ENCODE results near the gene PIWIL1.

PIWIL1 gene

DNA sequence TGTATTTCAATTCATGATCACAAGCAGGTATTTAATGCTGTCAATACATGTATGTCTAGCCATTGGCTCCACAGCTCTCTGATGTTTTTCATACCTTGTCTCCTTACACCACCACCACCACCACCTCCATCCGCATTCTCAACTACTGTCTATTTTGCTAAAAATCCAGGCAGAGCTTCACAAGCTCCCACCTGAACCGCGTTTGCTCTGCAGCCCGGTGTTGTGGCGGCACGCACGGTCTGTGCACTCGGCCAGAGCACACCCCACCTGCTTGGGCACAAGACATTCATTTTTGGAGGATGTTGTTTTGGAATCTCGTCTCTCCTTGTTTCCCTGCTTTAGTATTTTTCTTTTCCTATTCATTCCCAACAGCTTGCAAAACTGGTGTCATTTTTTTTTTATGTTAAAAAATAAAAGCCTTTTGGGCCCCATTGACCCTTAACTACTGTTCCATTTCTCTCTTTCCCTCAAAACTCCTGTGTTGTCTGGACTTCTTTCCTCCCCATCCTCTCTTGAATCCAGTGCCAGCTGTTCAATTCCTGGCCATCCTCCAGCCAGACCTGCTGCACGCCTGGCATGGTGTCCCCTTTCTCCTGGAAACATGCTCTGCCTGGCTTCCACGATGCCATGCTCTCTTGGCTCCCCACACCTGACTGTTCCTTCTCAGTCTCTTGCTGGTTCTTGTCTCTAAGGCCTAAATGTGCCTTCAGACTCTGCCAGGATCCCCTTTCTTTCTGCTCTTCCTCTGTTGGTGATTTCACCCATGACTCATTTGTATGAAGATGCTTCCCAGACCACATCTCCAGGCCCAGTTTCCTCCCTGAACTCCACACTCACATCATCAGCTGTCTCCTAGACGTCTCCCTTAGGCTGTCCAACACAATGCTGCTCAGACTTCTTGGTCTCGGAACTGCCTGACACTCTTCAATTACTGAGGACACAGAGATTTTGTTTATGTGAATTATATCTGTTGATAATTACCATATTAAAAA, 37.9 kb downstream of the PIWIL1 start:
- no peak overlapping the region for H3K4me3 ChIP-seq (ENCODE audit: low read depth in 1 of 2, low read length in 2 of 2)
- no peaks in the 10 kb centered on the region for H3K9me3 ChIP-seq (ENCODE audit: control insufficient read depth in 1 of 2, low read length in 2 of 2)
- no peak overlapping the region for H3K27ac ChIP-seq (ENCODE audit: low read length)
- no peaks in the 10 kb centered on the region for H3K27me3 ChIP-seq (ENCODE audit: low read depth, low read length)
- no peaks in the 10 kb centered on the region for H3K4me1 ChIP-seq (ENCODE audit: control insufficient read depth in 1 of 2, insufficient read depth in 2 of 2, low read length in 2 of 2)
- no peaks in the 10 kb centered on the region for H3K36me3 ChIP-seq (ENCODE audit: control insufficient read depth in 1 of 2, insufficient read depth in 2 of 2, low read length in 2 of 2)

DNA sequence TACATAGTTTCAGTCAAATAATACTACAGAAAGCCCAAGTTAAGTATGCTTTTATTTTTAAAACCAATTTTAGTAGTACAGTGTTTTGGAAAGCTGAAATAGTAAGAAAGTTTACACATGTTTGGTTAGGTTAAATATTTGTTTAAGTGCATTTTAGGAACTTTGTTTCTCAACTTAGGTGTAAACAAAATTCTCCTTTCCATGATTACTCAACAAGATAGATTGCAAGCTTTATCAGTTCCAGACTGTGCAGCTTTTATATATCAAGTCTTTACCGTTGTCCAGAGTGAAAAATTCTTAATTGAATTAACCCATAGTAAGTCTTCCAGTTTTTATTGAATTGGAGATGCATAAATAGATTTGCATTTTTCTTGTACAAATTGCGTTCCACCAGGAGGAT, 45.1 kb downstream of the PIWIL1 start:
- Histone ChIP-seq H3K27me3 (ENCODE audit: low read depth, low read length) (no peaks in the 10 kb centered on the region), H3K36me3 (ENCODE audit: control insufficient read depth in 1 of 2, insufficient read depth in 2 of 2, low read length in 2 of 2) (no peaks in the 10 kb centered on the region), H3K9me3 (ENCODE audit: control insufficient read depth in 1 of 2, low read length in 2 of 2) (no peaks in the 10 kb centered on the region), H3K27ac (ENCODE audit: low read length) (no peak overlapping the region), H3K4me3 (ENCODE audit: low read depth in 1 of 2, low read length in 2 of 2) (no peak overlapping the region), H3K4me1 (ENCODE audit: control insufficient read depth in 1 of 2, insufficient read depth in 2 of 2, low read length in 2 of 2) (no peaks in the 10 kb centered on the region)

DNA sequence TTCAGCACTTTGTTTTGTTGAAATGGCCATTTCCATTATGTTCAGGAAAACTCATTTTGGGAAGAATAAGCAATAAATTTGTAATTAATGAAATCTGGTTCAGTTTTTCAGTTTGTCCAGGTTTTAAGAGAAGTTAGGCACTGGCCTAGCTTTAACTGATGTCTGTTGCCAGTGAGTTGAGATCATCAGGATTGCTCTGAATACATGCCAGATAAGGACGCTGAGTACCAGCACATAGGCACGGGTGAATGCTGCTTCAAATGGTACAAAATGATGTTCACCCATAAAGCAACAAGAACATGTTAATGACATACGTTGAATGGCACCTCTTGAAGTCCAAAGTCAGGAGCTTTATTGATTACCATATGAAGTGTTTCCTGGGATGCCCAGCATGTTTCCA, 46.5 kb downstream of the PIWIL1 start:
- Histone ChIP-seq H3K27ac (ENCODE audit: low read length) (no peak overlapping the region), H3K36me3 (ENCODE audit: control insufficient read depth in 1 of 2, insufficient read depth in 2 of 2, low read length in 2 of 2) (no peaks in the 10 kb centered on the region), H3K4me1 (ENCODE audit: control insufficient read depth in 1 of 2, insufficient read depth in 2 of 2, low read length in 2 of 2) (no peaks in the 10 kb centered on the region), H3K9me3 (ENCODE audit: control insufficient read depth in 1 of 2, low read length in 2 of 2) (no peaks in the 10 kb centered on the region), H3K27me3 (ENCODE audit: low read depth, low read length) (no peaks in the 10 kb centered on the region), H3K4me3 (ENCODE audit: low read depth in 1 of 2, low read length in 2 of 2) (no peak overlapping the region)

DNA sequence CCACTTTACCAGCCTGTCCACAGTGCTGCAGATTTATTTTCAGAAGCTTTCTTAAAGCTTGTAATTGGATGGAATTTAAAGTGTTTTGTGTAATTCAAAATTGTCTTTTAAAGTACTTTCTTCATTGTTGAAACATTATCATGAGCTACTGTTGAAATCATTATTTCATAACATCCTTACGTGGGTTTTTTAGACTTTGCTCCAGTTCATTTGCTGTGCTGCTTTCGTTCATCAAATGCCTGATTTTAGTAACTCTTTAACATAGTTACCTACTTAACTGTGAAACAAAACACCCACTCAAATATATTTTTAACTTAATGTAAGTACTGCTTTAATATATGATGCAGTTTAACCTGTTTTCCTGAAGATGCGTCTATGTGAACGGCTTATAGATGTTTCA, 47.5 kb downstream of the PIWIL1 start:
- no peak overlapping the region for H3K4me3 ChIP-seq (ENCODE audit: low read depth in 1 of 2, low read length in 2 of 2)
- H3K27ac ChIP-seq (ENCODE audit: low read length), result no peak overlapping the region
- no peaks in the 10 kb centered on the region for H3K36me3 ChIP-seq (ENCODE audit: control insufficient read depth in 1 of 2, insufficient read depth in 2 of 2, low read length in 2 of 2)
- no peaks in the 10 kb centered on the region for H3K9me3 ChIP-seq (ENCODE audit: control insufficient read depth in 1 of 2, low read length in 2 of 2)
- H3K27me3 ChIP-seq (ENCODE audit: low read depth, low read length), result no peaks in the 10 kb centered on the region
- no peaks in the 10 kb centered on the region for H3K4me1 ChIP-seq (ENCODE audit: control insufficient read depth in 1 of 2, insufficient read depth in 2 of 2, low read length in 2 of 2)

DNA sequence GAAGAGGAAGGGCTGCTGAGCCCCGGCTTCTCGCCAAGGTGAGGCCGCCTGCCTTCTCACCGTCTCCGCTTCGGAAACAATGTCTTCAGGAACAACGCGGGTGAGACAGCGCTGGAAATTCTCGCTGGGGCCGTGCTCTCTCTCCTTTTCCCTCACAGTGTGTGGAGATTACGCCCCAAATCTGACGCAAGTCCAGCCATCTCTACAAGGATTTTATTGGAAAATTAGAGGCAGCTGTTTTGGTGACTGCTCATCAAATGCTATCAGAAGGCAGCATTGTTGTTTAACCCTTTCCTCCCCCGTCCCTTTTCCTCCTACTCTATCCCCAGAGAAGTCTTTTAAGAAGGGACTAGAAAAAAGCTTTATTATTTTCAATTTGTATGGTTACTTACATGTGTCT, 53.5 kb downstream of the PIWIL1 start:
- H3K27me3 ChIP-seq (ENCODE audit: low read depth, low read length), result no peaks in the 10 kb centered on the region
- no peak overlapping the region for H3K27ac ChIP-seq (ENCODE audit: low read length)
- H3K4me1 ChIP-seq (ENCODE audit: control insufficient read depth in 1 of 2, insufficient read depth in 2 of 2, low read length in 2 of 2), result no peaks in the 10 kb centered on the region
- H3K4me3 ChIP-seq (ENCODE audit: low read depth in 1 of 2, low read length in 2 of 2), result no peak overlapping the region
- peaks cover 0 to 3% of the 10 kb centered on the region in 2 donors for H3K9me3 ChIP-seq (ENCODE audit: control insufficient read depth in 1 of 2, low read length in 2 of 2)
- H3K36me3 ChIP-seq (ENCODE audit: control insufficient read depth in 1 of 2, insufficient read depth in 2 of 2, low read length in 2 of 2), result no peaks in the 10 kb centered on the region

DNA sequence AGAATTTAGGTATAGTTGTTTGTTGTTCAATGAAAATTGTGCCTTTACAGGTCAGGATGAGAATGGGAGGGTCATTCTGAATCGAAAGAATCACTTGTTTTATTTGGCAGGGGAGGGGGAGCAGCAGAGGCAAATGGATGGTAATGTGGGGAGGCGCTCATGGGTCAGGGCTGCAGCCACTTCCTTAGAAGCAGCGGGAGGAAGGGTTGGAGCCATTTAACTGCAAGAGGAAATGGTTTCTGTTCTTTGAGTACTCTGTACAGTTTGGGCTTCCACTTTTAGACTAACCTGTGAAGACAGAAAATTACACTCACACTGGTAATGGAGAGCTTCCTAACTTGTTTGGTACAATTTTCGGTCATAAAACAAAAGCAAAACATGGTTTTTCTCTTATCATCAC, 57.2 kb downstream of the PIWIL1 start:
- no peaks in the 10 kb centered on the region for H3K4me1 ChIP-seq (ENCODE audit: control insufficient read depth in 1 of 2, insufficient read depth in 2 of 2, low read length in 2 of 2)
- H3K36me3 ChIP-seq (ENCODE audit: control insufficient read depth in 1 of 2, insufficient read depth in 2 of 2, low read length in 2 of 2), result no peaks in the 10 kb centered on the region
- no peak overlapping the region for H3K4me3 ChIP-seq (ENCODE audit: low read depth in 1 of 2, low read length in 2 of 2)
- no peaks in the 10 kb centered on the region for H3K27me3 ChIP-seq (ENCODE audit: low read depth, low read length)
- H3K9me3 ChIP-seq (ENCODE audit: control insufficient read depth in 1 of 2, low read length in 2 of 2), result peaks cover 0 to 3% of the 10 kb centered on the region in 2 donors
- H3K27ac ChIP-seq (ENCODE audit: low read length), result no peak overlapping the region

DNA sequence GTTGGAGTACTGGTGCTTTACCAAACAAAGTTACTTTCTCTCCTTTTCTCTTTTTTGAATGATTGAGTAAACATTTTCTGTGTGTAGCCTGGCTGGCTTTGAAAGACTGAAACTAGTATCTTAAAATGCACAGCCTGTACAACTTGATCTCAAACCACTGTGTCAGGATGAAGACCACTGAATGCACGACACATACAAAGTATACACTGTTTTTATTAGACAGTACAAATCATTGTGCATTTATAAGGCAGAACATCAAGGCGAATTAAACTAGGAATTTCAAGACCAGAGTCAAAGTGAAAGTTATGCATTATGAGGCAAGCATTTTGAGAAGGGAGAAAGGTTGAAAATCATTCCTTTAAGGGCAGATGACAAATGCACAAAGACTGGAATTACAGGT, 59.0 kb downstream of the PIWIL1 start:
- Histone ChIP-seq H3K4me3 (ENCODE audit: low read depth in 1 of 2, low read length in 2 of 2) (no peak overlapping the region), H3K27me3 (ENCODE audit: low read depth, low read length) (no peaks in the 10 kb centered on the region), H3K36me3 (ENCODE audit: control insufficient read depth in 1 of 2, insufficient read depth in 2 of 2, low read length in 2 of 2) (no peaks in the 10 kb centered on the region), H3K27ac (ENCODE audit: low read length) (no peak overlapping the region), H3K9me3 (ENCODE audit: control insufficient read depth in 1 of 2, low read length in 2 of 2) (peaks cover 0 to 3% of the 10 kb centered on the region in 2 donors), H3K4me1 (ENCODE audit: control insufficient read depth in 1 of 2, insufficient read depth in 2 of 2, low read length in 2 of 2) (no peaks in the 10 kb centered on the region)

DNA sequence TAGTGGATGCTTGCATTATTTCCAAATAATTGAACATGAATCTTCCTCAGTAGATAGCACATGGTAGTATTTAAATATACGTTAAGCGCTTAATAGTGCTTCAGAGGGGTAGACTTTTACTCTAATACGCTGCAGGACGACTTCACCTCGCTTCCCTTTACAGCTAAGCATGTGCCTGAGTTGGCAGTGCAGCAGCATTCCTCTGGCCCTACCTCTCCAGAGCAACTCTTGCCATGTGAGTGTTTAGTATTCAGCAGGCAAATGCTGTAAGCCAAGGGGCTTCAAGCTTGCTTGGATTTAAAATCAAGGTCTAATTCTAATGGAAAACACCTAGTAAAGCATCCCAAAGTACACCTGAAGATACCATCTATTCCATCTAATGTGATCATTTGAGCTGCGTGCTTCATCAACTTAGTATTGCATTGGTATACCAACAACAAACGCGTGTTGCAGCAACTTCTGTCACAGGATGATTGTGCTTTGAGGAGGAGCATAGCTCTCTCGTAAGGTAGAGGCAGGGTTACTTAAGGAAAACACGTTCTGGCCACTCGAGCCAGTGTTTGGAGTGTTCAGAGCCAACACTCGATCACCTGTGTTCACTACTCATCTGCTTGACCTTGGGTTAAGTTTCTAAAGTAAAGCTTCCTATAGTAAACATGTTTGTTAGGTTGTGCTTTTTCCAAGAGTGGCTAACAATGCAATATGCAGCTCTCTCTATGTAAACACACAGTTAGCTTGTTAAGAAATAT, 60.6 kb downstream of the PIWIL1 start:
- Histone ChIP-seq H3K27ac (ENCODE audit: low read length) (no peak overlapping the region), H3K4me1 (ENCODE audit: control insufficient read depth in 1 of 2, insufficient read depth in 2 of 2, low read length in 2 of 2) (no peaks in the 10 kb centered on the region), H3K9me3 (ENCODE audit: control insufficient read depth in 1 of 2, low read length in 2 of 2) (peaks cover 0 to 3% of the 10 kb centered on the region in 2 donors), H3K4me3 (ENCODE audit: low read depth in 1 of 2, low read length in 2 of 2) (no peak overlapping the region), H3K27me3 (ENCODE audit: low read depth, low read length) (no peaks in the 10 kb centered on the region), H3K36me3 (ENCODE audit: control insufficient read depth in 1 of 2, insufficient read depth in 2 of 2, low read length in 2 of 2) (no peaks in the 10 kb centered on the region)

DNA sequence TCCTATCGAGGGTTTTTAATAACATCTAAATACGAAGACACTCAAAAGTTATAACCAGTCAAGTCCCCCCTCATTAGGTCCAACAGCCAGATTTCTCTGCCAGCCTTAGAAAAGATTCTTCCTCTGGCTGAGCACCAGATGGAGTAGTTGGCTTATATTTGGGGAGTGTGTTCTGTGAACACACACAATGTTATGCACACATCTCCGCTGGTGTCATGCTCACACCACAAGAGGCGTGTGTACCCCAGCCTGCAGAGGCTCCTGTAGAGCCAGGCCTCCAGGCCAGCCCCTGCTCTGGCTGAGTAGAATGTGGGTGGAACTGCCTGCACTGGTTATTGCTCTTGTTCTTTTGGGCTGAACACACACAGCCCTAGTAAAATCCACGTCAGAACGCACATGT, 64.0 kb downstream of the PIWIL1 start:
- Histone ChIP-seq H3K9me3 (ENCODE audit: control insufficient read depth in 1 of 2, low read length in 2 of 2) (no peaks in the 10 kb centered on the region), H3K27ac (ENCODE audit: low read length) (no peak overlapping the region), H3K4me1 (ENCODE audit: control insufficient read depth in 1 of 2, insufficient read depth in 2 of 2, low read length in 2 of 2) (no peaks in the 10 kb centered on the region), H3K4me3 (ENCODE audit: low read depth in 1 of 2, low read length in 2 of 2) (no peak overlapping the region), H3K36me3 (ENCODE audit: control insufficient read depth in 1 of 2, insufficient read depth in 2 of 2, low read length in 2 of 2) (no peaks in the 10 kb centered on the region), H3K27me3 (ENCODE audit: low read depth, low read length) (no peaks in the 10 kb centered on the region)

DNA sequence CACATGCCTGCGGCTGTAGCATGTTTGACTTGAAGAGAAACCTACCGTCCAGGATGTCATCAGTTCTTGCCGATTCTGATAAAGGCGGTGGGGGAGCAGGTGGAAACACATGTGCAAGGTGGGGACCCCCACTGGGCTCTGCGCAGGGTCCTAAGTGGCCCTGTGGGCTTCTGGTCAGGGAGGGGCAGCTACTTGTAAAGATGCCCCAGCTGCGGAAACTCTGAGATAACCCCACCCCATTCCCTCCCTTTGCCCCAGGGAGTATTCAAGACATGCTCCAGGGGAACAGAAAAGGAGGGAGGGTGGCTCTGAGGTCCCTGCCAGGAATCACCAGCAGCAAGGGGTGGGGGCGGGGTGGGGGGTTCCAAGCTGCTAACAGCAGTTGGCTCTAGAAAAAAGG, 67.6 kb downstream of the PIWIL1 start:
- H3K4me3 ChIP-seq (ENCODE audit: low read depth in 1 of 2, low read length in 2 of 2), result no peak overlapping the region
- no peak overlapping the region for H3K27ac ChIP-seq (ENCODE audit: low read length)
- H3K27me3 ChIP-seq (ENCODE audit: low read depth, low read length), result no peaks in the 10 kb centered on the region
- no peaks in the 10 kb centered on the region for H3K4me1 ChIP-seq (ENCODE audit: control insufficient read depth in 1 of 2, insufficient read depth in 2 of 2, low read length in 2 of 2)
- H3K9me3 ChIP-seq (ENCODE audit: control insufficient read depth in 1 of 2, low read length in 2 of 2), result no peaks in the 10 kb centered on the region
- no peaks in the 10 kb centered on the region for H3K36me3 ChIP-seq (ENCODE audit: control insufficient read depth in 1 of 2, insufficient read depth in 2 of 2, low read length in 2 of 2)

DNA sequence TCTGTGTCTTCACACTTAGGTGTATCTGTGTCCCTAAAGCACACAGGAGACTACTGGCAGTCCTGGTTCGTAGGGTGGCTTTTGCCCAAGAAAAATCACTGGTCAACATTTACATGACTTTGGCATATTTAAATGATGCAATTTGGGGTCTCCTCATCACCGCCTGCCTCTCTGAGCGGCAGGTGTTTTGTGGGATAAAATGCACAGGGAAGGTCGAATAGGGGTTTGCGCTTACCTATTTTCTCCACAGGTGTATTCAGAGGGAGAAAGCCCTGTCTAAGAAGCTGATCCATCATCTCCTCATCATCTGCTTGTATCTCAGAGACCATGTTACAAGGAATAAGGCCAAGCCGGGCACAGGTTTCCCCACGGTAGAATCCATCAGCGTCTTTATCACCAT, 74.7 kb downstream of the PIWIL1 start:
- H3K4me1 ChIP-seq (ENCODE audit: control insufficient read depth in 1 of 2, insufficient read depth in 2 of 2, low read length in 2 of 2), result no peaks in the 10 kb centered on the region
- H3K27me3 ChIP-seq (ENCODE audit: low read depth, low read length), result no peaks in the 10 kb centered on the region
- H3K36me3 ChIP-seq (ENCODE audit: control insufficient read depth in 1 of 2, insufficient read depth in 2 of 2, low read length in 2 of 2), result no peaks in the 10 kb centered on the region
- no peaks in the 10 kb centered on the region for H3K9me3 ChIP-seq (ENCODE audit: control insufficient read depth in 1 of 2, low read length in 2 of 2)
- H3K27ac ChIP-seq (ENCODE audit: low read length), result no peak overlapping the region
- H3K4me3 ChIP-seq (ENCODE audit: low read depth in 1 of 2, low read length in 2 of 2), result no peak overlapping the region
